Stimulated activated CD4-positive, alpha-beta T cell treated with anti-CD3 and anti-CD28 coated beads, Interleukin-2, amount 100 ng/mL, for 4 hours (primary cell): ENCODE measurements around the gene FBXW5.

Experiments used
- DNase-seq: peaks from one replicate; pipeline ENCODE4 v3.0.0-alpha.2; 2020; ENCODE audit warnings: low read depth

FBXW5 gene

DNA sequence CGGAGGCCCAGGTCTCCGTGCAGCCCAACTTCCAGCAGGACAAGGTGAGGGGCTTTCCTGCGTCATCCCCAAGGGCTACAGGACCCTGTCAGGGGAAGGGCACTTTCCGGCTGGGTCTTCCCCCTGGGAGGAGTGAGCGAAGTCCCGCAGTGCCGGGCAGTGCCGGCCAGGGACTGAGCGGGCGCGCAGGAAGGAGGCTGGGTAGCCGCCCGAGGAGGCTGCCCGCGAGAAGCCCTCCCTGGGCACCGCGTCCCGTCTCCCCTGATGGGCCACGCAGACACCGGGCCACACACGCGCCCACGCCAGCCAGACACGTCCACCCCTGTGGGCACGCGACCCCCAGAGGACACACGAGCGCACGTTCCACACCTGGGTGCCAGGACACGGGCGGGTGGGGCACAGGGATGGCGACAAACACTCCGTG lies 33.1 kb upstream of the FBXW5 start:
- no peak for DNase-seq

DNA sequence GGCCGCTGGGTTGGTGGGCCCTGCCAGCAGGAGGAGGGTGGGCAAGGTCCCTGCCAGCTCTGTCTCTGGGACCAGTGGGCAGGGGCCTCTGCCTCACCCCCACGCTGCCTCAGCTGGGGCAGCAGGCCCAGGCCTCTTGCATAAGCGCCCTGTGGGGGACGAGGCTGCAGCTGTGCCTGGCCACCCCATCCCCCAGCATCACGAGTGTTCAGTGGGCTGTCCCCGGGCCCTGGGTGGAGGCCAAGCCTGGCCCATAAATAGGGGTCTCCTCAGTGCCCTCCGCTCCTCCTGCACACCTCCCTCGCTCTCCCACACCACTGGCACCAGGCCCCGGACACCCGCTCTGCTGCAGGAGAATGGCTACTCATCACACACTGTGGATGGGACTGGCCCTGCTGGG lies 32.7 kb upstream of the FBXW5 start, which contains the start of gene PTGDS:
TSS of gene PTGDS (plus strand) at position 282 of the 400 bp plus-strand sequence. CDS start at position 357, 75 bp downstream.
- no peak for DNase-seq

DNA sequence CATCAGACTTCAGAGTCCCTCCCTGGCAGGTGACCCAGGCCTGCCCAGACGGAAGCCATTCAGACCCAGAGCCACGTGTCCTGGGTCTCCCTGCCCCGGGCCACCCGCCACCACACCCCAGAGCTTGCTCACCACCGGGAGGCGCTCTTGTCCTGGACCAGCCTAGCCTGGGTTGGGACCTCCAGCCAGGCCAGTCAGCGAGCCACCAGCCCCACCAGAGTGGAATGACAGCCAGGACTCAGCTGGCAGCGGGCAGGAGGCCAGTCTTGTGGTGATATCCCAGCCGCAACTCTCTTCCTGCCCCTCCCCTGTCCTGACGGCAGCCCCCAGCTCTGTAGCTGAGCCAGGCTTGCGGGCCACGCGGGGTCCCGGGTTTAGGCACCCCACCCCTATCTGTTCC lies 31.1 kb upstream of the FBXW5 start:
- DNase-seq, result no peak

DNA sequence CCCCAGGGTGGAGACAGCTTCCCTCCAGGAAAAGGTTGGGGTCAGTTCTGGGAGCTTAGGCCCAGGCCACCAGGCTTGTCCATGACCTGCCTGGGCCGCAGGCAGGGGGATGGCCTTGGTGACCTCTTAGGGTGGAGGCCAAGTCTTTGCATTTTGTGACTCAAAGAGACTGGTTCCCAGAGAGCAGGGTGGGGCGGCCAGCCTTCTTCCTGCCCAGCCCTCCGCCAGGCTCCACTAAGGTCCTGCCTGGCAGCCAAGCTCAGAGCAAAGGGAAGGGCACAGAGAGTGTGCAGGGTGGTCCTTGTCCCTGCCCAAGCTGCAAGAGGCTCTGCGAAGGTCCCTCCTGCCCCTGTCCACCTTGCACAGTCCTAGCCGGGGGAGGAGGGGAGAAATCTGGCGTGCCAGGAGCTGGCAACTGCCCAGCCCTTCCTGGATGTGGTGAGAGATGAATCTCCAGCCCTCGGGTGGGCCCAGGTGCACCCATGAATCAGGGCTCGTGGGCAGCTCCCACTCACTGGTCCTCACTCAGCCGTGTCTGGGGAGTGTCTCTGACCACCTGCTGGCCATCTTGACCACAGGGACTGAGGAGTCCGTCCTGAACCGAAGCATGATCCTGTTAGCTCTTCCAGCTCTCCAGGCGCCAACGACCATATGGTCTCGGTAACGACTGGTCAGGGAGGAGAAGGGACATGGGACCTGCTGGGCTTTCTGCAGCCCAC lies 30.4 kb upstream of the FBXW5 start:
- no peak for DNase-seq

DNA sequence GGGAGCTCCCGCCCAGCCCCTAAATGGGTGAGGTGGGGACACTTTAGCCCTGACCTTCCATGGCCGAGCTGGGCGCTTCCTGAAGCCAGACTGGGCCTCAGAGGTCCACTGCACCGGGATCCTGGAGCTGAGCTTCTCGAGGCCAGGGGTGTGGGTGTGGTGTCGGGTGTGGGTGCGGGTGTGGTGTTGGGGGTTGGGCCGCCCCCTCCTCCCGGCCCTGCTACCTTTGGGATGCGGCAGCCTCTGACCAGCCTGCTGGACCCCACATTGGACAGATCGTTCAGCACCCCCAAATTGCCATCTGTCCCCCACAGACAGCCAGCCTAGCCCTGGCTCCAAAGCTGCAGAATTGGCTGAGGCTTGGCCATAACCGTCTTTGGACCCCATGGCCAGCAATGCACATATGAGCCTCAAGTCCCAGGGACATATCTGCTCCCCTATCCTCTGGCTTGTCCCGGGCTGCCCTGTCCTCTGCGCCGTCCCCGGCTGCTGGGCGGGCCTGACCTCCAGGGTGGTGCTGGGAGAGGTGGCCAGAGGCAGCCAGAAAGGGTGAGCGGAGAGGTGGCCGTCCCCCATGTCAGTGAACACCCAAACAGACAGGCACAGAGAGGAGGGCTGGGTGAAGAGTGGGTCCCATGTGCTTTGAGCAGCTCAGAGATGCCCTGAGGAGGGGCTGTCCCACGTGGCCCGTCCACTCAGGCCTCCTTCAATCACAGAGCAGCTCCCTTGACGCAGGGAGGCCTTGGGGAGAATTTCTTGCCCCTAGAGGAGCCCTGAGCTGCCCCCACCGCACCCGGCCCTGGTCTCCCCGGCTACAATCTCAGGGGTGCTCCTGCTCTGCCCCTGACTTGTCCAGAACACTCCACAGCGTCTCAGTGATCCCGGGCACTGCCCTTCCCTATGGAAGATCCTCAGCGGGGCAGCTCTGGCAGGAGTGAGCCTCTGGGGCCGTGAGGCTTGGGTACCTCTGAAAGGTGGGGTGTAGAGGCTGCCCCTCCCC lies 29.4 kb upstream of the FBXW5 start:
- DNase-seq, result no peak

DNA sequence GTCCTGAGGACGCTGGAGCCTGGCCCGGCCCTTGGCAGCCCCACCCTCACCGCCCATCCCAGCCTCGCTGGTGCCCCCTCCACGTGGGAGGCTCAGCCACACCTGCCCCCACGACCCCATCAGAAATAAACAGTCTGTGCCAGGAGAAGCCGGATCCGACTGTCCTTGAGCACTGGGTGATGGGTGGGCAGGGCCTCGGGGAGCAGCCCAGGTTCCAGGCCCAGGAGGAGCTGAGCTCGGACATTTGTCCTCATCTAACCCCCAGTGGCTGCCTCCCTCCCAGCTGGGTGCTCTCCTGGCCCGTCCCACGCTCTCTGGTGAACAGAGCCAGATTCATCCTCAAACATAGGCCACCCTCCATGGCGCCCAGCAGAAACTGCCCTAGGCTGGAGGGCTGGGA lies 28.2 kb upstream of the FBXW5 start:
- DNase-seq, result no peak

DNA sequence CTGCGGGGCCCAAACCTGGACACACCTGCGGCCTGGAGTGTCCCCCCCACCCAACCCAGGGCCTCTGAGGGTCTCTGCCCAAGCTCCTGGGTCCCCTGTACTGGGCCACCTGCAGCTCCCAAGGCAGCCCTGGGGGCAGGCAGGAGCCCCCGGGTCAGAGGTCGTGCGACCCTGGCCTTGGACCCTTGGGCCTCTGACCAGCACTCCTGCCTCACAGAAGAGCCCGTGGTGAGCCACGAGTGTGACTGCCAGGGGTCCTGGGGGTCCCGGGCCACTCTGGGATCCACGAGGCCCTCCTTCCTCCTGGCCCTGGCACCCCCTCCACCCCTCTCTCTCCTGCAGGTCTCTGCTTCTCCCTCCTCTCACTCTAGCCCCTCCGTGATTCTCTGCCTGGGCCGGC lies 27.8 kb upstream of the FBXW5 start:
- DNase-seq, result no peak

DNA sequence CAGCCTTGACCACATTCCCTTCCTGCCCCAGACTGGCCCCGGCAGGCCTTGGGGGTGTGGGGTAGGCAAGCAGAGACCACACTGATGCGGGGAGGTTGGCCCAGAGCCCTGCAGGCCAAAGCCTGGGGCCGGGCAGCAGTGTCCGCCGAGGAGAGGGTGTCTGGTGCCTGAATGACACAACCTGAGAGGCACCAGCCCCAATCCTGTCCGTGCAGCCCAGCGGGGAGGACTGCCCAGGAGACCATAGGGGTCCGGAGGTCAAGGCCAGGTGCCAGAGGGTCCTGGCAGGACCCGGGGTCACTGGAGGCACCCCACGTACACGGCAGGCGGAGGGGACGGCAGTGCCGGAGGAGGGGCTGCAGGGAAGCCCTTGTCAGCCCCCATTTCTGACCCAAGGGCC lies 27.2 kb upstream of the FBXW5 start:
- DNase-seq, result no peak

DNA sequence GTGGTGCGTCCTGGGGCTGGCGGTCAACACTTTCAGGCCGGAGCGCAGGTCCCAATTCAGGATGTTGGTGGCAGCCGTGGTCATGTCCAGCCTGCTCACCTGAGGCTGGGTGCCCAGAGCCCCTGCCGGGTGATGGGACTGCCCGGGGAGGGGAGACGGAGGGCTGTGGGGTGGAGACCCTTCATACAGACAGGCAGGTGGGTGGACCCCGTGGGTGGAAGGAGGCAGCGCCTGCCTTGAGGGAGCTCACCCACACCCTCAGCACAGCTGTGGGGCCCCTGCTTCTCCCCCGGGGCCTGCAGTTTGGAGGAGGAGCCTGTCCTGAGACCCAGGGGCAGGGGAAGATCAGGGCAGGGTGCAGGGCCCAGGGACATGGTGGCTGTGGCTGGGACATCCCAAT lies 25.8 kb upstream of the FBXW5 start:
- no peak for DNase-seq

DNA sequence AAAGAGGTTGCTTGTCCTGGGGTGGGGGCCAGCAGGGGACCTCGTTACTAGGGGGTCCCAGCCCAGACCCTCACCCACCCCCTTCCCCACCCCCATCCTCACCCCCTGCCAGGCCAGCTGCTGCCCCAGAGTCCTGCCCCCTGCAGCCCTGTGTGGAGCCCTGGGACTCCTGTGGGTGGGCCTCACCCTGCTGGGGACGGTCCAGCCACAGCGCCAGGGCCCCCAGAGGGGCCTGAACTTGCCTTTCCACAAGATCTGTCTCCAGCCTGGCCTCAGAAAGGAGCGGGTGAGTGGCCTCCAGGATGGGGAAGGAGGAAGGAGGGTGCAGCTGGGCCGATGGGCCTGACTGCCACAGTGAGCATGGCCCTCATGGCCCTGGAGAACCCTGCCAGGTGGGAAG lies 25.2 kb upstream of the FBXW5 start:
- no peak for DNase-seq

DNA sequence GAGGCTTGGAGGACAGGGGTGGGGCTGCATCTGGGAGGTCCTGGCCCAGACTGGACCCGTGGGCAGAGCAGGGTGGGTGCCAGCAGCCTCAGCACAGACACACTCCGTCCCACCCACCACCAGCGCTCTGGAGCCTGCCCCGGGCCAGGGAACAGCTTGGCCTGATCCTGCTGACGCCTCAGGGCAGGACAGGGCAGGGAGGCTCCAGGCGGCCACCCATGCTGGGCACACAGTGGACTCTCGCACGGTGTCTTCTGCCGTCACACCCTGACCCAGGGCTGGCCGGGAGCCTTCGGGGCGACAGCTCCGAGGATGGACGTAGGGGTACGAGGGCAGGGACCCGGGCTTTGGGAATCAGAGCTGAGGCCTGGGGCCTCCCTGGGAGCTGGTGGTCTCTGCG lies 24.6 kb upstream of the FBXW5 start:
- DNase-seq, result no peak

DNA sequence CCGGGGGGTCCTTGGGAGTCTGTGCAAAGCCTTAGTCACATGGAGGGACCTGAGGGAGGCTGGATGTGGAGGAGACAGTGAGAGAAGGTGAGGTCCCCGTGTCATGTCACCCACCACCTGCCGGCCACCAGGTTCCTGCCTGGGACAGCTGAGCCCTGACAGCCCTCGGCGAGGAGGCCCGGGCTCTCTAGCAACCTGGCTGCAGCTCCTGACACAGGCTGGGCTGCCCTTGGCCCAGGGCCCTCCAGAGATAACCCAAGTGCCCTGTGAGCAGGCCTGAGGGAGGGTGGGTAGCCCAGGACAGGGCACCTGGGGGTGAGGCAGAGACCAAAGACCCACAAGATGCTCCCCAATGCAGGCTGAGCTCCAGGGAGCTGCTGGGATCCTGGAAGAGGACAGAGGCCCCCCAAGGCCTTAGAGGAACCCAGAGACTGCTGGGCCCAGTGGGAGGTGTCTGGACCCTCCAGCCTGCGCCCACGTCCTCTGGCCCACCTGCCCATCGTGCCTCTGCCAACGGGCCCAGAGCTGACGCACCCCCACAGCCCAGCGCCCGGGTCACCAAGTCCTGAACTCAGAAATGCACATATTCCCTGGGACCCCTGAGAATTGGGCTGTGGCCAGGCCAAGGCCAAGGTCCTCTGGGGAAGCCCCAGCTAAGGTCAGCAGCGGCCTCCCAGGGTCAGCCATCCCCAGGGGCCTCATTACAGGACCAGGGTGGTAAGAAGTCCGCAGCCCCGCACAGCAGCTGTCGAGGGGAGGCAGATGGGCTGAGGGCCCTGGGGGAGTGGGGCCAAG lies 24.0 kb upstream of the FBXW5 start:
- DNase-seq, result no peak

DNA sequence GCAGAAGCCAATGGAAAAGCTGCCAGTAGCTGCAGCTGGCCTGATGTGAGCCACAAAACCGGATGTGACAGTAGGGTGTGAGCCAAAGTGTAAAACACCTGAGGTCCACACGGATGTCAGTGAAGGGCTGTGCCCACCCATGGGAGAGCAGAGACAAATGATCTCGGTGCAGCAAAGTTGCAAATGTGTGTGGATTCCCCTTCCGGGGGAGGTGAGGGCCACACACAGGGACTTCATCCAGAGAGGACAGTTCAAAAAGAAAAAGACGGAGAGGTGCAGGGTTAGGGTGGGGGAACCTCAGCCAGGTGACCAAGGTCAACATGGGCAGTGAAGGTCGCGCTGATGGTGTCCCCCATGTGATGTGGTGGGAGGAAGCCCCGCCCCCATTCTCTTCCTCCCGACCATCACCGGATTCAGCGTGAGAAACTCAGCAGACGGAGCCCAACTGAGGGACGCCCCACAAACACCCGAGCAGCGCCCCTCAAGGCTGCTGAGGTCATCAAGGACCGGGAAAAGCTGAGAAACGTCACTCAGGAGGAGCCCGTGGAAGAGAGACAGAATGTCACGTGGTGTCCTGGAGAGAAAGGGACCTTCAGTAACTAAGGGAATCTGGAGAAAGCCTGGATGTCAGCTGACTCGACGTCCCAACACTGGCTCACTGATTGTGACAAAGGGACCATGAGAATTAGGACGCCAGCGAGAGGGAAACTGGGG lies 21.4 kb upstream of the FBXW5 start:
- no peak for DNase-seq

DNA sequence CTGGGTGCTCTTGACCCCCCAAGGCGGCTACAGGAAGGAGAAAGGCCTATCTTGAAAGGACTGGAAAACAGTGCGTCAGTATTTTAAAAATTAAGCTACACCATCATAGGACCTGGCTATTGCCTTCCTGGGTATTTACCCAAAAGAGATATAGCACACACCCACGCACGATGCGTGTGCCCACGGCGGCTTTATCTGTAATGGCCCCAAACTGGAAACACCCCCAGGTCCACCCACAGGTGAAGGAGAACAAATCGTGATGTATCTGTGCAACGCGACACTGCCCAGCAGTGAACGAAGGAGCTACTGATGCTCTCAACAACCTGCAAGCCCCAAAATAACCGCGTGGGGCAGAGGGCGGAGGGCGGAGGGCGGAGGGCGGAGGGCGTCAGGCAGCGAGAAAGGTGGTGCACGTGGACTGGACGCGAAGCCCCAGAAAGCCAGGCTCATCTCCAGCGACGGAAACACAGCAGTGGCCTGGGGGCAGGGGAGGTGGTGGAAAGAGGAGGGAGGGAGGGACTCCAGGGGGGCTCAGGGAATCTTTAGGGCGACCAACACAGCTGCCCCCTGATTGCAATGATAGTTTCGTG lies 20.4 kb upstream of the FBXW5 start:
- no peak for DNase-seq

DNA sequence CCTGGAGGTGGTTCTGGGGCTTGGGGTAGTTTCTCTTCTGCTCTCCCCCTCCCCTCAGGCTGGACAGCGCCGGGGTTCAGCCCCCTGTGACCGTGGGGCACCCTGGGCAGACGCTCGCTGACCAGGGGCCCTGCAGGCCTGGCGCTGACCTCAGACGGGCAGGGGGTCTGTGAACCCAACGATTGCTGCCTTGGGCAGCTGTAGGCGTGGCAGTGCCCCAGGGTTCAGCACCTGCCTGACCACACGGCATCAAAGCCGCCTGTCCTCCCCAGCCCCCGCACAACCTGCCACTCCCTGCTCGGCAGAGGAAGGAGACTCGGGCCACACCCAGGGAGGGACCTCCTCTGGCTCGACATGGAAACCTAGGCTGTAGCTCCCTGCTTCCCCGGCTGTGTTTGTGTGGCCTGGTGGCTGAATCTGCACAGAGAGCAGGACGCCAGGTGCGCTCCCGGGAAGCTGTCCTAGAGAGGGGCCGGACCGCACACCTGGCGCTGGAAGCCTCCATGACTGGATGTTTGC lies 19.7 kb upstream of the FBXW5 start:
- no peak for DNase-seq

DNA sequence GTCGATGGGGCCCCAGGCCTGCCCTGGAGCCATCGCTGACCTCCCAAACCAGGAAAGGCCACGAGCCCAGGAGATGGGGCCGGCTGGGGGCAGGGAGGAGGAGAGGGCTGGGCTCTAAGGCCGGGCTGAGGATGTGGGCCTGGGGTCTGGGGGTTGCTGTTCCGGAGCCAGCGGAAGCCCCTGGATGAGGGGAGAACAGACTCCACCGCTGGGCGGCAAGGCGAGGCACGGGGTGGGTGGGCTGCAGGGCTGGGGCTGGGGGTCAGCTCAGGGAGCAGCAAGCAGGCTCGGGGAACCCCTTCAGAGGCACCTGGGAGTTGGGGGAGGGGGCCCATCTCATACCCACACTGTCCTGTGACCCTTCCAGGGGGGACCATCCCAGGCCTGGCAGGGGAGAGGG lies 19.2 kb upstream of the FBXW5 start:
- DNase-seq, result no peak

DNA sequence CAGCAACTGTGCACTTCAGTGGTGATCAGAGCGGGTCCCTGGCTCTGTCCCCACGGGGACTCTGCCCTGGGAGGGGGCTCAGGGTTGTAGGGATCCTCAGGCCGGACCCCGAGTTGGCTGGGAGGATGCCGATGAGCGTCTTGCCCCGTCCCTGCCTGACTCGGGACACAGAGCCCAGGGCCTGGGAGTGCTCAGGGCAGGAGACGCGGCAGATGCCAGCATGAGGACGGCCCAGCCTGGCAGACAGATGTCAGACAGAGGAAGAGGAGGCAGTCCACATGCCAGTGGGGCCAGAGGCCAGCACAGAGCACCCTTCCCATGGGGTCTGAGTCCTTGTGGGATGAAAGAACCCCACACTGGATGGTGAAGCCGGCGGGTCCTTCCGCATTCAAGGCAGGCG lies 18.8 kb upstream of the FBXW5 start:
- no peak for DNase-seq

DNA sequence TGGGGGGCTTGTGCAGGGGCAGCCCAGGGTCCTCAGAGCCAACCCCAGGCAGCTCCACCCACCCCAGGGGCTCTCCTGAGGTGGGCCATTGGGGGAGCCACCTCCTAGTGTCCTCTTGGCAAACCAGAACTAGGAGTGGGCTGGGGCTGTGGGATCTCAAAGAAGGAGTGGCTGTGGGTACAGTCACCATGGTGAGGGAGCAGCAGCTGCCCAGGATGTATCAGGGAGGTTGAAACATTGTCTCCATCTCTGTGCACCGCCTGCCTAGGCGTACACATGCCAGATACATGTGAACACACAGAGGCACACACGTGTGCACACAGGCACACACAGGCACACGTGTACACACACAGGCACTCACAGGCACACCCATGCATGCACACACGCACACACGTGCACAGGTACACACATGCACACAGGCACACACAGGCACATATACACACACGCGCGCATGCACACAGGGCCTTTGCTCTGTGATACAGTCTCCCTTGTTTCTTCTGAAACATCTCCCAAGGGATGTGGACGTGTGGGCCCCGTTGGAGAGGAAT lies 18.2 kb upstream of the FBXW5 start:
- no peak for DNase-seq

DNA sequence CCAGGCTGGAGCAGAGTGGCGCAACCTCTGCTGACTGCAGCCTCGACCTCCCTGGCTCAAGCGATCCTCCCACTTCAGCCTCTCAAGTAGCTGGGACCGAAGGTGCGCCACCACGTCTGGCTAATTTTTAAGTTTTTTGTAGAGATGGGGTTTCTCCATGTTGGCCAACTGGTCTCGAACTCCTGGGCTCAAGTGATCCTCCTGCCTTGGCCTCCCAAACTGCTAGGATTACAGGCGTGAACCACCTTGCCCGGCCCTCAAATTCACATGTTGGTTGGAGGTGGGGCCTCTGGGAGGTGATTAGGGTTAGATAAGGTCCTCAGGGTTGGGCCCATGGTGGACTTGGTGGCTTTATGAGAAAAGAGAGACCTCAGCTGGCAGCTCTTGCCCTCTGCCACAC lies 17.6 kb upstream of the FBXW5 start:
- no peak for DNase-seq

DNA sequence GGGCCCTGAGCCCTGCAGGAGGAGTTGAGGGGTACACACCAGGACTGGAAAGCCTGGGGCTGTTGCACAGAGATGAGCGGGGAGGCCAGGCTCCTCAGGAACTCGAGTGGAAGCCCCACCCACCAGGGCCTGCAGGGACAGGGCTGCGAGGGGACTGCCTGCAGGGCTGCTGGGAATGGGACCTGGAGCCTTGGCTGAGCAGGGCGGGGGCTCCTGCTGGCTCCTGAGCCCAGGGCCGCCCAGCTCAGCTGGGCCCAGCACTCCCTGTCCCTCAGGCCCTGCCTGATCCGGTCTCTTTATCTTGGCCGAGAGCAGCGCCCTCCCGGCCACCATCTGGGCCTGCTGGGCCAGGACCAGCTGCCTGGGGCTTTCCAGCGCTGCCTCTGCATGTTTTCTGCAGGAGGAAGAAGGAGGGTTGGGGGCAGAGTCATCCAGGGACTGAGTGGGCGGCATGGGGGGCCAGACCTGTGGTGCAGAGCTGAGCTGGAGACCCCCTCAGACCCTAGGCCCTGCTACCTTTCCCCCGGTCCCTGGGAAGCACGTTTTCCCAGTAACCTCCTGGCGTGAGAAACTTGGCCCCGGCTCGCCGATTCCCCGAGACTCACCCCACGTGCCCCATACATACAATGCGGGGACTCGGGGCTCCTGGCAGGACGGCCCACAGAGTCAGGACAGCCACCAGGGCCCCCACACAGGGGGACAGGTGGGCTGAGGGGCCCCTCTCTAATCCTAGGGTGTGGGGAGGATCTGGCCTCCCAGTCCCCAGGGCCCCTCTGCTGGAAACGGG lies 16.9 kb upstream of the FBXW5 start:
- DNase-seq, result no peak
